Activated T-cell treated with anti-CD3 and anti-CD28 coated beads for 1 hour (primary cell): Measurements from ENCODE around the gene HMGB4.

Experiments used
- DNase-seq: peaks from one replicate; pipeline ENCODE4 v3.0.0-alpha.2; 2020; ENCODE audit warnings: low read depth

The HMGB4 gene

DNA sequence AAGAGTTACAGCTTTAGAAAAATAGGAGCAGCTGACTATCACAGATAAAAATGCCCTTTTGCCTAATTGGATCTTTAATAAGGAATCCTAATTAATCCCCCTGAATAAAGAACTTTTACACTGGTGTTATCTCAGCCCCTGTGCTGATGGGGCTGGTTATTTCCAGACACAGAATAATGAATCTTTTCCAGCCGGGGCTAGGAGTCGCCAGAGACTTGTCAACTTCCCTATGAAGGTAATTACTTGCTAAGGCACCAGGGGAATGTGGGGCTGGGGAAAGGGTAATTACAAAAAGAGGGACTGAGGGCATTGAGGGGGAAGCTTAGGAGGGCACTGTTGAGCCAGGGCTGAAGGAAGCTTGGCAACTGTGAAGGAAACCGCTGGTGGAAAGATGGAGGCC lies 34.5 kb downstream of the HMGB4 start:
- DNase-seq: no peak

DNA sequence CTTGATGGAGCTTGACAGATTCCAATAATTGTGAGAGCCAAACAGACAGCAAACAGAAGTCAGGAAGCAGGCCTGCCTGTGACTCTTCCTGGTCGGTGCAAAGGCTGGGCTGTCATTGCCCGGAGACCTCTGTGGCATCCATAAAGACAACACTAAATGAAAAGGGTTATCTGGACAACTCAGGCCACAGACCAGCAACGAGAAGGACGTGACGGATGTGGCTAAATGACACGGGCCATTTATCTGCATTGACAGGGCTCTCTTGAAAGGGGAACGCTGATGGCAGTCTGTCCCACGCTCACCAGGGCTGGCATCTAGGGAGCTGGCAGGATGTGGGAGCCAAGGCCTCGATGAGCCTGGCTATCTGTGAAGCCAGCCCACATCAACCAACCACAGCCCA lies 35.0 kb downstream of the HMGB4 start:
- no peak for DNase-seq

DNA sequence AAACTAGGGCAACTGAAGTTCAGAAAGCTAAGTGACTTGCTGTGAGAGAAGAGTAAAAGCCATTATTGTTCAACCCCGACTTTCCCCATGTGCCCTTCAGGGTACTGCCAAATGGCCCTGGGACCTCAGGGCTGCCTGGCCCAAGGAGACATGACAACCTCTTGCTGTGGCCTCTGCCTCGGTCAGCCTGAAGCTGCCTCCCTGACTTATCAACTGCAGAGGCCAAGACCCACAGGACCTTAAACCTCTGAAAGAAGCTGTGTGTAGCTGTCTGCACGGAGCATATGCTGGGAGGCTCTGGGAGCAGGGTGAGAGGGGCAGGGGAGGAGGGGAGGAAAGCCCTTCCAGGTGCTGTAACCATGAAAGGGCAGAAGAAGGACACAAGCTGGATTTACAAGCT lies 35.9 kb downstream of the HMGB4 start:
- no peak for DNase-seq

DNA sequence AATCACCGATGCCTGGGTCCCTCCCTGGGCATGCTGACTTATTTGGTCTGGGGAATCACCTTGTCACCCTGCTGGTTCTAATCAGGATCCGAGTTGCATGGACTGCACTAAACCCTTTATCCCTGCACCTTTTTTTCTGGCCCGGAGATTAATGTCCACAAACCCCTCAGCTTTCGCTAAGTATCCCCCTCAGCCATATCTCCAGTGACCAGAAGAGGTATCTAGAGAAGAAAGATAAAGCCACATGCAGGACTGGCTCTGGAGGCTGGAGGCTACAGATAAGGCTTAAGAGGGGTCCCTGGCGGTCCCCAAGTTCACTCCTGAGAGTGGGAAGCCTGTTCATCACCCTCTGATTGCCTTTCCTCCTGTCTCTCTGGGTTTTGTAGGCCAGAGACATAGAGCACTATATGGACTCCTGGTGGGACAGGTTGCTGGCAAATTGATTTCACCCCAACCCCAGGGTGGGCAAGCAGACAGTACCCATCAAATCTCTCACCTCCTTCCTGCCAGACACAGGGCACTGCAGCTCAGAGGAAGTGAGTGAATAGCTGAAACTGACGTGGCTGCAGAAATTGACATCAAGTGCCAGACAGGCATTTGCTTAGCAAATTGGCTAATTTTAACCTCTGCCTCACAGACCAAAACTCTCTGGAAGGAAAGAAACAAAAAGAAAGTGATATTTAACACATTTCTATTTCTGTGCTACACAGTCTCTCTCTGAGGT lies 38.8 kb downstream of the HMGB4 start:
- no peak for DNase-seq

DNA sequence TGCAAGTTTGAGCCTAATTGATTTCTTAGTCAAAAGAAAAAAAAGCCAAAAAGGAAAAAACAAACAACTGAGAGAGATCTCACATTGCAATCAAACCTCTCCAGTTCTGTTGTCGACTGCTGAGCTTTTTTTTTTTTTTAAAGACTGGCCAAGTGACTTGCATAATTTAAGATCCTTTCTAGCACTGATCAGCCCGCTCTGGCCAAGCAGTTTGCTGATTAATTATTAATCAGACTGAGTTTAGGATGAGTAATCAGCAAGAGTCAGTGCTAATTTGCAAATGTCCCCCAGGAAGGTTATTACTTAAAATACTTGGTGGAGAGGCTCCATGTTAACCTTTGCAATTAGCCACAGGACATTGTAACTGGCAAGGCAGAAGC lies 39.3 kb downstream of the HMGB4 start:
- DNase-seq: no peak

DNA sequence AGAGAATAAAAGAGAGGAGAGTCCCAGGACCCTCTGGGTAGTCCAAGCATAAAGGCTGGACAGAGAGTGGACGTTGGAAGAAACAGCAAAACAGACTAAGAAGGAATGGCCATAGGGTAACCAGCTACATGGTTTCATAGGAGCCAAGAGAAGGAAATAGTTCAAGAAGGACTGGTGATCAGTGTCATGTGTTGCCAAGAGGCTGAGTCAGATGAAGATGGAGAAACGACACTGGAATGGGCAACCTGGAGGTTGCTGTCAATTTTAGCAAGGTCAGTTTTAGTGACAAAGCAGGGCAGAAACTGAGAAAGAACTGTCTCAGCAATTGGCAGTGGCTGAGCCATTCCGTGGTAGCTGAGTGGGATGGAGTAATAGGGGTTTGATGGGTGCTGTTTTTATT lies 41.4 kb downstream of the HMGB4 start:
- no peak for DNase-seq

DNA sequence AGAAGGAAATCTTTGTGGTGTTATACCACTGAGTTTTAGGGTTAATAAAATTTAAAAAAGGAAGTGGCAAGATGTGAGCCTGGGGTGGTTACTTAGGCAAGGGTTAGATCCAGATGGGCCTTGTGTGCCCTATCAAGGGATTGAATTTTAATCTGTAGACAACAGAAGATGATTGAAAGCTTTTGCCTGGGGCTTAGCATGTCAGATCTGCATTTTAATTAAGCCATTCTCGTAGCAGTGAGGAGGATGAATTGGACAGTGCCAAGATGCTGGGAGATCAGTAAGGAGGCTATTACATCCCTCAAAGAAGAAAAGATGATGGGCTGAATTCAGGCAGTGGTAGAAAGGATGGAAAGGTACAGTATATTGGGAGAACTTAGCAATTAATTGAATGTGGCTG lies 42.3 kb downstream of the HMGB4 start:
- no peak for DNase-seq

DNA sequence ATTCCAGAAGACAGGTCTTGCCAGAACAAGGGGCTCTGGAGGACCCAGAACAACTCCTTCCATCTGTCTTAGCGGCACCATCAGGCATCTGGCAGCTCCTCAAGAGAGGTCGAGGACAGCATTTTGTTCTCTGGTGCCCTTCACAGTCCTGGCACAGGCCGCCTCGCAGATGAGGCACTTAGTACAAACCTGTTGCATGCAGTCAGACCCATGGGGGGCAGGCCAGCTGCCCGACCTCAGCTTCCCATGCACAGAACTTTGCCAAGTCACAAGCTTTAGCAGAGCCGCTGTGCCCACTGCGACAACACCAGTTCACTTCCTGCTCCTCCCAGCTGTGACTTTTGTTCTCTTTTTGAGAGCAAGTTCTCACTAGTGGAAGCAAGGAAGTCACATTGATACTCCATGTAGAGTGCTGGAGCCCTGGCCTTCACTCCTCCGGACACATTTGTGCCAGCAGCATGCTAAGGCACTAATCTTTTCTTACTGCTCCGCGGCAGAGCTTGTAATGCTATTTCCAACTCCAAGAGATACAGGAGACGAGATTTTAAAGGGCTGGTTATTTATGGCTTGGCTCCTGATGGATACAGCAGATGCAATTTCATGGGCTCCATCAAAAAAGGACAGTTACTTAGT lies 44.6 kb downstream of the HMGB4 start:
- no peak for DNase-seq
